Small intestine (tissue), 7 donors: Measurements from ENCODE around the gene PRKCA. TPM values are rescaled to one million over a fixed set of nuclear protein-coding genes. Genes with fewer than 3 reads are reported as not detected.

Source experiments
- DNase-seq, 2 donors: peaks; one replicate each; pipeline versions ENCODE4 v3.0.0 to v3.0.0-alpha.2; 2013
- FAIRE-seq: peaks from 2 replicates; lab custom pipeline; 2012; peaks lifted over from hg19 to GRCh38; lab: Jason Lieb, UNC
- H3K27ac ChIP-seq, 3 donors: one replicate each; pipeline ENCODE4 v1.5.1; 2013; ENCODE audit warnings: low read length in 2 of 3, mild to moderate bottlenecking in 2 of 3, control low read depth in 1 of 3, inconsistent platforms in 1 of 3, low read depth in 1 of 3, moderate library complexity in 1 of 3
- H3K27me3 ChIP-seq, 3 donors: one replicate each; pipeline ENCODE4 v1.6.1; 2013; ENCODE audit warnings: low read length in 3 of 3, inconsistent platforms in 1 of 3; ENCODE audit not compliant: control insufficient read depth in 3 of 3, insufficient read depth in 3 of 3
- H3K36me3 ChIP-seq, 3 donors: one replicate each; pipeline ENCODE4 v1.6.1; 2013; ENCODE audit warnings: low read length in 3 of 3, inconsistent platforms in 1 of 3, low read depth in 1 of 3, mild to moderate bottlenecking in 1 of 3, moderate library complexity in 1 of 3; ENCODE audit not compliant: control insufficient read depth in 3 of 3, insufficient read depth in 2 of 3
- H3K4me1 ChIP-seq, 3 donors: one replicate each; pipeline ENCODE4 v1.6.1; 2013; ENCODE audit warnings: low read length in 2 of 3, inconsistent platforms in 1 of 3, low read depth in 1 of 3, mild to moderate bottlenecking in 1 of 3, moderate library complexity in 1 of 3; ENCODE audit not compliant: control insufficient read depth in 3 of 3, insufficient read depth in 2 of 3
- H3K4me3 ChIP-seq, 3 donors: one replicate each; pipeline ENCODE4 v1.5.1; 2013; ENCODE audit warnings: low read length in 3 of 3, control low read depth in 1 of 3, inconsistent platforms in 1 of 3, low read depth in 1 of 3, mild to moderate bottlenecking in 1 of 3, moderate library complexity in 1 of 3
- H3K9me3 ChIP-seq, 2 donors: one replicate each; pipeline ENCODE4 v1.6.1; 2013; ENCODE audit warnings: low read depth in 1 of 2, low read length in 1 of 2; ENCODE audit not compliant: control insufficient read depth in 2 of 2, insufficient read depth in 1 of 2
- WGBS, 3 donors: extraction: QIAGEN DNeasy Blood & Tissue Kit; methylation state at CpG; one replicate each; pipeline ENCODE4 v1.1.7; 2013; 5-methylcytosine and 5-hydroxymethylcytosine counted together
- polyA plus RNA-seq, 4 donors: library from polyadenylated mRNA; stranded (reverse) in 3 of 4; unstranded in 1 of 4; fragments of 200-250 nt in 3 of 4; fragments of 120-200 nt in 1 of 4; gene quantifications; one replicate each; pipeline versions ENCODE4 v1.2.1 to v1.2.3, GENCODE V29; 2013
- donor health status: healthy with polysubstance abuse.
- donor health status: control.
- donor health status: control.
- donor health status: Bipolar disorder and iron deficiency.
- donor health status: healthy.

The PRKCA gene
- polyA plus RNA-seq, 4 donors = 11.3 to 26.6 (median 22.9) TPM

GRCh38 chr17:66769911-66770310 is 467.5 kb downstream of the PRKCA start:
- no peaks in the 10 kb centered on the region for H3K9me3 ChIP-seq
- H3K27ac ChIP-seq = no peak overlapping the region
- WGBS, 3 donors = 41 to 52% (median 44%) methylated on average over 1 of the region's 1 CpG
- FAIRE-seq = no peak
- H3K4me1 ChIP-seq = no peaks in the 10 kb centered on the region
- no peak for DNase-seq
- peaks cover 0 to 13% (median 3%) of the 10 kb centered on the region in 3 donors for H3K36me3 ChIP-seq
- H3K4me3 ChIP-seq = no peak overlapping the region
- H3K27me3 ChIP-seq = no peaks in the 10 kb centered on the region

GRCh38 chr17:66772148-66772812 is 469.9 kb downstream of the PRKCA start:
- Histone ChIP-seq H3K27me3 (no peaks in the 10 kb centered on the region), H3K9me3 (no peaks in the 10 kb centered on the region), H3K27ac (no peak overlapping the region), H3K36me3 (peaks cover 0 to 23% (median 2%) of the 10 kb centered on the region in 3 donors), H3K4me3 (no peak overlapping the region), H3K4me1 (no peaks in the 10 kb centered on the region)
- 76 to 83% (median 82%) methylated on average over 5 of the region's 5 CpGs for WGBS, 3 donors
- FAIRE-seq = no peak
- DNase-seq = no peak

GRCh38 chr17:66775271-66775670 is 472.9 kb downstream of the PRKCA start:
- no peak overlapping the region for H3K4me3 ChIP-seq
- no peaks in the 10 kb centered on the region for H3K4me1 ChIP-seq
- DNase-seq (no peak), FAIRE-seq (no peak)
- no peaks in the 10 kb centered on the region for H3K27me3 ChIP-seq
- no peak overlapping the region for H3K27ac ChIP-seq
- no peaks in the 10 kb centered on the region for H3K9me3 ChIP-seq
- WGBS, 3 donors = 77 to 92% (median 92%) methylated on average over 6 of the region's 6 CpGs
- peaks cover 0 to 31% (median 2%) of the 10 kb centered on the region in 3 donors for H3K36me3 ChIP-seq

GRCh38 chr17:66775881-66776400 is 473.5 kb downstream of the PRKCA start:
- Histone ChIP-seq H3K4me1 (no peaks in the 10 kb centered on the region), H3K4me3 (no peak overlapping the region), H3K27me3 (no peaks in the 10 kb centered on the region), H3K9me3 (no peaks in the 10 kb centered on the region), H3K27ac (no peak overlapping the region), H3K36me3 (peaks cover 0 to 31% (median 2%) of the 10 kb centered on the region in 3 donors)
- FAIRE-seq (no peak), DNase-seq (no peak)
- WGBS, 3 donors = 74 to 82% (median 75%) methylated on average over 7 of the region's 7 CpGs

- H3K4me3 ChIP-seq = no peak overlapping the region
- FAIRE-seq (no peak), DNase-seq (no peak)
- 77 to 85% (median 83%) methylated on average over 9 of the region's 9 CpGs for WGBS, 3 donors
- no peaks in the 10 kb centered on the region for H3K27me3 ChIP-seq
- H3K4me1 ChIP-seq = no peaks in the 10 kb centered on the region
- H3K36me3 ChIP-seq = peaks cover 0 to 33% (median 2%) of the 10 kb centered on the region in 3 donors
- H3K27ac ChIP-seq = no peak overlapping the region
- H3K9me3 ChIP-seq = no peaks in the 10 kb centered on the region
These were observed 474.7 kb downstream of the PRKCA start for GRCh38 chr17:66776999-66777688.

GRCh38 chr17:66777689-66778225 is 475.3 kb downstream of the PRKCA start:
- Histone ChIP-seq H3K27me3 (no peaks in the 10 kb centered on the region), H3K36me3 (peaks cover 0 to 38% (median 2%) of the 10 kb centered on the region in 3 donors), H3K4me1 (no peaks in the 10 kb centered on the region), H3K9me3 (no peaks in the 10 kb centered on the region), H3K27ac (no peak overlapping the region), H3K4me3 (no peak overlapping the region)
- WGBS, 3 donors = 74 to 95% (median 89%) methylated on average over 7 of the region's 7 CpGs
- FAIRE-seq (no peak), DNase-seq (no peak)

- 83 to 91% (median 89%) methylated on average over 11 of the region's 11 CpGs for WGBS, 3 donors
- no peak for FAIRE-seq
- Histone ChIP-seq H3K36me3 (peaks cover 0 to 38% (median 2%) of the 10 kb centered on the region in 3 donors), H3K27ac (no peak overlapping the region), H3K4me1 (no peaks in the 10 kb centered on the region), H3K9me3 (no peaks in the 10 kb centered on the region), H3K4me3 (no peak overlapping the region), H3K27me3 (no peaks in the 10 kb centered on the region)
- DNase-seq = no peak
These were observed 476.3 kb downstream of the PRKCA start for GRCh38 chr17:66778531-66779236.

GRCh38 chr17:66779237-66779606 is 476.8 kb downstream of the PRKCA start:
- Histone ChIP-seq H3K4me3 (no peak overlapping the region), H3K27me3 (no peaks in the 10 kb centered on the region), H3K4me1 (no peaks in the 10 kb centered on the region), H3K36me3 (peaks cover 0 to 33% (median 2%) of the 10 kb centered on the region in 3 donors), H3K9me3 (no peaks in the 10 kb centered on the region), H3K27ac (no peak overlapping the region)
- FAIRE-seq (no peak), DNase-seq (no peak)
- WGBS, 3 donors = 74 to 96% (median 92%) methylated on average over 6 of the region's 6 CpGs
